NCI-H1417 (cell line): ENCODE results near the gene STK32B.

Experiments used
- DNase-seq, 3 experiments: peaks; one replicate each; lab custom pipeline; 2025; lab: John Stamatoyannopoulos, UW

The STK32B gene

DNA sequence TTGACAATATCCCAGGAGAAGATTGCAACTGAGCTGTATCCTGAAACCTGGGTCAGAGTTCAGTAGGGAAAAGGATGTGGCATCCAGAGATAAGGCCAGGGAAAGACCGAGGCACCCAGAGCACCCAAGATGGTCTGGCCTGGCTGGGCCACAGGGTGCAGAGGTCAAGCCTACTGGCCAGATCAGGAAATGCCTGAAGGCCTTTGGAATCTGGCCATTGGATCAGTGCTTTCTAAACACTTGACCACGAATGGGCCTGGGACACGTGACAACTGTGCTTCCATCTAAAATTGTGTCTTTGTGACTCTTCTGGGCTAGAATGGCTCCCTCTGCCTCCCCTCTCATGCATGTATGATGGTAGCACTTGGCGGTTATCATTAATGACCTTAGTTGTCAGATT, 340.2 kb downstream of the STK32B start:
- no peak for DNase-seq

DNA sequence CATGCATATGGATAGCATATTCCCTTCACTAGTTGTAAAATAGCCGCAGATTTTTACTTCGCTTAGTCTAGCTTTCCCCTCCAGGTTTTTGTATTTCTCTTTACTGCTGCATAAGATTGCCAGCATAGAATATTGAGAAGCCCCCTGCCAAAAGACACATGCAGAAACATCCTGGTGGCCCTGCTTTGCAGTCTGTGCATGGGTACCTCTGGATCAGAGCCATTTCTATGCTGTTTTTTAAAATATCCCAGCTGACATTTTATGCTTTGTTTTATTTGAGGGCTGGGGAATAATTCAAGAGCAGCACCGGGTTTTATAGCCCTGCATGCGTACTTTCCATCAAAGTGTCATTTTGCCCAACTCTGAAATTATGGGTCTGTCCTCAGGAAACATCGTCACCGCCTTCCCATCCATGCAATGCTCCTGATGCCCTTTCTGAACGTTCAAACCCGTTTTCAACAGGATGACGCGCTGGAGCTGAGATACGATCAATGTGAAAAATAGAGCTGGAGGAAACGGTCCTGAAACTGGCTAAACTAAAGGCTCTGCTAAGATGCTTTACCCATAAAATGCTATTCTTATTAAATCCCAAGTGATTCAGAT, 342.7 kb downstream of the STK32B start:
- DNase-seq = no peak

DNA sequence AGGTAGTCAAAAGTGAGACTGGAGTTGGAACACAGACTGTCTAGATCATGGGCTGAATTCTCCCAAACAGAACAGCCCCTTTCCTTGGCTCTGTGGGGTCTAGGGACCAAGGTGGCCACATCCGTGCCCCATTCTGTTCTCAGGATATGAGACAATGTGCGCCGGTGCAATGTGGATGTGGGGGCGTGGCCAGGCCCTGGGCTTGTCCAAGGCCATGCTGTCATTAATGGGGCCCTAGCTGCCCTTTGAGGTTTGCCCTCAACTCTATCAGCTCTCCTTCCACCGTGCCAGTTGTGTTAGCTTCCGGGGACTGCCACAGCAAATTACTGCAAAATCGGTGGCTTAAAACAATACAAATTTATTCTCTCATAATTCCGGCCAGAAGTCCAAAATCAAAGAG, 344.5 kb downstream of the STK32B start:
- no peak for DNase-seq

DNA sequence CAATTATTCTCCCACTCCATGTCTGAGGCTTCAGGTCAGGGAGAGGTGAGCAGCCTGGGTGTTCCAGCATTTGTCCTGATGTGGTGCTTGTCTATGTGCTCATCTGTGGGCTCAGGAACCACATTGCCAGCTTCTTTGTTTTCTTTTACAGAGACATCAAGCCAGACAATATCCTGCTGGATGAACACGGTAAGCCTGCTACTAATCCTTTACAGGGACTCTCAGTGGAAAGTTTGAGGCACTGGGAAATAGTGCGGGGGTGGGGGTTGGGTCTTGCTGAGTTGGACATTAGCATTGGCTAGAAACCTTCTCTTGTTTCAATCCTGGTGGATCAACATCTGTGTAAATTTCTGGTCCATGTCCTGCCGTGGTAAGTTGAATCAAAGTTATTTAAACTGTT, 346.8 kb downstream of the STK32B start:
- peak in 1 of 3 experiments; percentile 4 for DNase-seq

DNA sequence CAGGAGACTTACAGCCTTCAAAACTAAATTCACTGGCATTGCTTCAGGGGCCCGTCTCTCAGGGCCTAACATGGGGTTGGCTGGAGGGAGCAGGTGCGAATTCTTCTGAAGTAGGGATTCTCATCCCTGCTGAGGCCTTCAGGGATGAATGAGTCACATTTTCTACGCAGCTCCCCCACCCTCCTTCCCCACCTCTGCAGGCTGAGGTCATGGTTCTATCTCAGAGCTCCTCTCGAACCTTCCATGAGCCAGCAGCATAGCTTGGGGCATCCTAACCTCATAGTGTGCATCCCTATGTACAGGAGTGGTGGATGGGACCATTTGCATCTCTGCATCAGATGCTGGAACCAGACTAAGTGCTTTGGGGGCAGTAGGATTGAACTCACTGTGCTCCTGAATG, 347.8 kb downstream of the STK32B start:
- DNase-seq = no peak

DNA sequence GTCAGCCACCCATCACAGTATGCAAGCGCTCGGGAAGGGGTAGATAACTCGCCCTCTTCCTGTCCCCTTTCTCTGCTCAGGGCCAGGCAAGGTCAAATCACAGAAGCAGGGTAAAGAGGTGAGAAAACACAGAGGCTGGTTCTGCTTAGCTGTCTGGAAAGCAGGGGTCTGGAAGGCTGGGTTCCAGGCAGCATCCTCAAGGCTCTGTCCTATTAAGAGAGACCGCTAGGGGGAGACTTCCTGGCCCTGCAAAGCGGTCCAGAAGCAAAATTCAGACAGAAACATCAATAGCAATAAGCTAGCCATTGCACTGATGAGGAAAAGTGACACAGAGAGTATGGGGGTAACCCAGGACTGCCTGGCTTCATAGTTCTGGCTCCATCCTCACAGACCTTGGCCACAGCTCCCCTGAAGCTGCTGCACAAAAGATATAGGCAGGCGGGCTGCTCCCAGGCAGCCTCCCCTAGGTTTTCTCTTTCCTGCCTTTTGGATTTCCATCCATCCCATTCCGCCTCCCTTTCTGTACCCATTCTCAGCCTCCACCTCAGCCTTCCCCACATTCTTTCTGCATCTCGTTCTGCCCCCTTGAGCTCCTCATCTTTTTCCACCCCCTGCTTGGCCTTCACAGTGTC, 348.6 kb downstream of the STK32B start:
- DNase-seq = peak in 1 of 3 experiments; percentile 49

DNA sequence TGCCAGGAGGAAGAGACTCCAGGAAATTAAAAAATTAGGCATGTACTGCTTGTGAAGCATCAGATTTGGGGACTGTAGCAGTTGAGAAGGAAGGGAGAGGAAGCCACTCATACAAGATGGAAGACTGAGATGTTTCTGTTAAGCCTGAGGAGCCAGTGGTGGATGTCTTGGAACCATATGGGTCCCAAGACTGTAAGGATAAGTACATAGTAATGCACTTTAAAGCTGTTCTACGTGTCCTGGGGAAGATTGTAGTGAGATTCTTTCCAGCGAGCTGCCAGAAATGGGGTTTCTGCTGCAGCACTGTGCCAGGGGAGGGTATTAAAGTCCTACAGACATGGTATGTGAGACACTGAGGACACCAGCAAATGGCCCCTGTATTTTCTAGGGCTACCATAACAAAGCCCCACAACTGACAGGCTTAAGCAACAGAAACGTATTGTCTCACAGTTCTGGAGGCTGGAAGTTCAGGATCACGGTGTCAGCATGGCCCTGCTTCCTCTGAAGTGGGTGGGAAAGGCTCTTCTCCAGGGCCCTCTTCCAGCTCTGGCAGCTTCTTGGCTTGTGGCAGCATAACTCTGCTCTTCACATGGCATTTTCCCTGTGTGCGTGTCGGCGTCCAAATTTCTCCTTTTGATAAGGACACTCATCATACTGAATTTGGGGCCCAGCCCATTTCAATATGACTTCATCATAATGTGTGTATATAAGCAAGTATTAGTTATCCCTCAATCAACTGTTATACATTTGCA, 352.6 kb downstream of the STK32B start:
- no peak for DNase-seq

DNA sequence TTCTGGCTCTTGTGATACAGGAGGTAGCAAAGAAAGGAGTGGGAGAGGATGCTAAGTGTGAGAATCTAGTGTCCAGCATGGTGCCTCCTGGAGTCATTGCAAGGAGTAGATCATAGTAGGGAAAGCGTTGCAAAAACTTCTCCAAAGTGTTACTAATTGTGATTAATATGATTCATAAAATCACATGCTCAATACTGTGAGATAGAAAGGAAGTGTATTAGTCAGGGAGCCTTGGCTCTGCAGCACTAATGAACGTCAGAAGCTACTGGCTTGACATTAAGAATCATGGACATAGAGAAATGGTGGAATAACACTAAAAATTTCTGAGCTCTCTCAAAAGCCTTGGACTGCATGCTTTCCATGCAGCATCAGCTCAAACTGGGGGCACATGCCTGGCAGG, 358.0 kb downstream of the STK32B start:
- DNase-seq = no peak

DNA sequence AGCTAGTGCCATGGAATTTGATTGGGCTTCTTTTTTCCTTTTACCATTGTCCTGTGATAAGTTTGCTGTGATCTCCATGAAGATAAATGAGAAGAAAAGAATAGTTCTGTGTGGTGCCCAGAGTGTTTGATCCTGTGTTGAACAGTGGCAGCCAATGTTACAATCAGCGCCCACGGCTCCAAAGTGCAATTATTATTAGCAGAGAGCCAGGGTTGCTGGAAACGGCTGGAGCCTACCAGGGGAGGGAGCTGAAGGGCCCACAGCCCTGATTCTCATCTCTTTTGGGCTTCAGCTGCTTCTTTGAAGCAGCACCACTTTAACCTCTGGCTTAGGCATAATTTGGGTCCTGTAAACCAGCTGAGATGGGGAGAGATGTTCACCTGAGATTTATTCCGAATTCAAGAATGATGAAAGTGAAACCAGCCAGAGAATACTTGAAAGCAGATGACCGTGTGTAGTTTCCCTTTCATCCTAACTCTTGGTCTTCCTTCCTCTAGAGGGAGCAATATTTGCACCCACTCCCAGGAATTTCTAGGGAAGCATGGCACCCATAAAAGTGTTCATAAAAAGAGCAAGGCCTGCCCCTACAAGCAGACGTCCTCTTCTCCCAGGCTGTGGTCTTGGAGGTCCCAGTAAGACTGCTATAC, 358.8 kb downstream of the STK32B start:
- no peak for DNase-seq

DNA sequence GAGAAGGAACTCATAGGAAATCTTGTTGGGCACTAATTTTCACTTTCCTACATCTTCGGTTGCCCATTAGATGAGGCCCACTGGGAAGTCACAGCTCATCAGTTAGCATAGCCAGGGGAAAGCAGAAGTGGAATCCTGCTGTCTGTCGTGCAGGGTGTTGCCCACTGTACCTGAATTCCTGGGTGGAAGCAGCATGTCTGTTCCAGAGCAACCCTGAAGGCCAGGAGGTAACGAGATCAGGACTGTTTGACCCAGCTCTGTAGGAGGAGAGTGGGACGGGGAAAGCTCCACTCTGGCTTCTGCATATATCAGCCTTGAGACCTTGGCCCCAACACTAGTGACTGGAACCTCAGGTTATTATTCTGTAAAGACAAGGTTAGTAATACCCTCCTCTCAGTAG, 361.0 kb downstream of the STK32B start:
- no peak for DNase-seq

DNA sequence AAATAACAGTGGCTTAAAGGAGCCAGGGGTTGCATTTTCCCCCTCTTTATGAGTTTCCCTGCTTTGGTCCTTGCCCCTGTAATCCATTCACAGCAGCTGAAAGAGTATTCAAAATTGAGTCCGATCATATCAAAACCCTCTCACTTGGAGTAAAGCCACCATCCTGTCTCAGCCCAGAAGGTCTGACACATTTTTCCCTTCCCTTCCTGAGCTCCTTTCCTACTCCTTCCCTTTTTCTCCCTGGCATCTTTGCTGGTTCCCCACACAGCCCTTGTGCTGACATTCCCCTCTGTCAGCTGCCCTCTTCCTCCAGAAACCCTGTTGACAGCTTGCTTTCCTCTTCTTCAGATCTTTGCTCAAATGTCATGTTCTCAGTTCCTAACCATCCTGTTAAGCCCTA, 361.5 kb downstream of the STK32B start:
- DNase-seq = no peak

DNA sequence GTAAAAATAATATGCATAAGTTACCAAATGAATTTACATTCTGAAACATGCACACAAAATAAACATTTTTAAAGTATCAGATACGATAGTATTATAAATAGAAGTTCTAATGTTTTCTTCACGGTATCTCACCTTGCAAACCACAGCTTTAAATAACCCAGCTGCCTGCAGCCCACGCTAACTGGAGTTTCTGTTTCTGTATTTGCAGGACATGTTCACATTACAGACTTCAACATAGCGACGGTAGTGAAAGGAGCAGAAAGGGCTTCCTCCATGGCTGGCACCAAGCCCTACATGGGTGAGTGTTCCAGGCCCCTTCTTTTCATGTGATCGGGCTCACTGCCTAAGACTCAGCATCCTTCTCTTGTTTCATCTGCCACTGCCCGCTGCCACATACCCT, 365.4 kb downstream of the STK32B start:
- DNase-seq = no peak

DNA sequence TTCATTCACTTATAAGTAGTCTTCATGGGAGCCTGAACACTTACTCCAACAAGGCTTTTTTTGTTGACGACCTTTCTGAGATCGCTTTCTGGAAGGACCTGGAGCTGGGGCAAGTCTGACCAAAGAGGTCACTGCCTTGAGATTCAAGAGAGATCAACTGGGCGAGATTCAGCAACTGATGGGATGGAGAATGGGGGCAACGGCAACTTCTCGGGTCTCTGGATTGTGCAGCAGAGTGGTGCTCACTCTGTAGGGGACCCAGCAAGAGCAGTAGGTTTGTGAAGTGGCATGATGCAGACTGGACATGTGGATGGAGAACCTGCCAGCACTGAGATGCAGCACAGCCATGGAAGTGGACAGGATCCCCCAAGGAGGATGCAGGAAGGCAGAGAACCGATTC, 369.0 kb downstream of the STK32B start:
- no peak for DNase-seq

DNA sequence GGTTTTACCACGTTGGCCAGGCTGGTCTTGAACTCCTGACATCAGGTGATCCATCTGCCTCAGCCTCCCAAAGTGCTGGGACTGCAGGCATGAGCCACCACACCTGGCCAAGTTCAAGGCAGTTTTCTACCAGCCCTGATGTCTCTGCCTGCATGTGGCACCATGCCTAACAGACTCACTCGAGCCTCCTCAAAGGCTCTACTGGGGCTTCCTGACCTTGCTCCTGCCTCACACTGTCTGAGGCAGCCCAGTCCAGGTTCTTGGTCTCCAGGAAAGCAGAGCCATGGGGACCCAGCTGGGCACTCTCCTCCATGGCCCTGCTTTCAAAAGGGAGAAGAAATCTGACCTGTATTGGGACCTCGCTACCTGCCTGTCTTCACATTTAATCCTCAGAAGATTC, 370.1 kb downstream of the STK32B start:
- no peak for DNase-seq

DNA sequence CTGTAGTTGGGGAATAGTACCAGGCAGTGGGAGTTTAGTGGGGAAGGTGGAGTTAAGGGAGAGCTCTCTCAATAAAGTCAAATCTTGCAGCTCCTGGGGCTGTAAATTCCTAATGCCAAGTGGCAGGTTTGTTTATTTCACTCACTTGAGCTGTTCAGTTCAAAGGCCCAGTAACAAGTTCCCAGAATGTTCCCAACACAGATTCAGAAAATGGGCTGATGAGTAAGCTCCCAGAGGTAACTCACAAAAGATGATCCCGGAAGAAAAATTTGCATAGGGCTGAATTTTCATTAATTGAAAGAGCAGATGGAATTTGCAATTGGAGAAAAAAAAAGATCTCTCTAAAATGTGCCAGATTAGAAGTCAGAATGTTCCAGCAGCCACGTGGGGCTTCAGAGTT, 370.9 kb downstream of the STK32B start:
- DNase-seq = no peak

DNA sequence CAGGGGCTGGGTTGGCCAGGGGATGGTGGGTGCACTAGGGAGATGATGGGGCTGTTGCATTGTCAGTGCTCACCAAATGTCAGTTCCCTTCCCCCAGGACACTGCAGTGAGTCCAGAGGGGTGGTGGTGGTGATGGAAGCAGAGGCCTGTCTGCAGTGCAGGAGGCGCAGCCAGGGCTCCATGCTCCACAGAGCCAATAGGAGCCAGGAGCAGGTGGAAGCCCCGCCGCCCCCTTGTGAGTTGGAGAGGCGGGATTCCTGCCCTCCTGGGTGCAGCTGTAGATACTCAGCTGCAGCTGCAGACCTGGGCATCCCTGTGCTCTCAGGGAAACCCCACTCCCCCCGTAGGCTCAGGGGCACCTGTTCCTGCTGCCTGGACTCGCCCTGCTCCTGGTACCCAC, 372.4 kb downstream of the STK32B start:
- no peak for DNase-seq

DNA sequence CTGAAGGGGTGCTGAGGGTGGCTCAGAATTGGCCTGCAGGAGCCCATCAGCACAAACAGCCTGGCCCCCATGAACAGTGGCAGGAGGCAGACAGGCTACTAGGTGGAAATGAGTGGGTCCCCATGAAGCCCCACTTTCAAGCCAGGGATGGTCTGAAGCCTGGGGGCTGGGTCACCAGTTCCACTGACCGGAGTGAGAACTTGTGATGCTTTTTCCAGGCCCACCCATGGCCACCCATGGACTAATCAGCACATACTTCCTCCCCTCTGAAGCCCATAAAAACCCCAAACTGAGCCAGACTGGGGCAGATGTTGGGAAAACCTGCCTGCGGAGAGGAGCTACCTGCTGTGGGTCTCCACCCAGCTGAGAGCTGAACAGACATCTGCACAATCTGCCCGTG, 372.9 kb downstream of the STK32B start:
- no peak for DNase-seq

DNA sequence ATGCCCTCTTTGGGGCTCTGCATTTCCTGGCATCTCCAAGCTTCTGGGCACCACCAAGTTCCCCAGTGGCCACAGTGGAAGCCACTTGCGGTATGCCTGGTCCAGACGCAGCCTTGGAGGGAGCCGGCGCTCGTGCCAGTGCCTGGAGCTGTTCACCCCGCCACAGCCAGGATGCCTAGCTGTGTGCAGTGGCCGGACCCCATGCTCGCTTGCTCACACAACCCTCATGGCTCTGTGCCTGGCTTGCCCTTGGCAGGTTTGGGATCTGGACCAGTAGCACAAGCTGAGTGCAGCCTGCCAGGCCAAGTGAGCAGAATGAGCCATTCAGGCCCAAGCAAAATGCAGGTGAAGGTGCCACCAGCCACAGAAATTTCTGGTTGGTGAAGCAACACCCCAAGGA, 373.6 kb downstream of the STK32B start:
- DNase-seq = no peak

DNA sequence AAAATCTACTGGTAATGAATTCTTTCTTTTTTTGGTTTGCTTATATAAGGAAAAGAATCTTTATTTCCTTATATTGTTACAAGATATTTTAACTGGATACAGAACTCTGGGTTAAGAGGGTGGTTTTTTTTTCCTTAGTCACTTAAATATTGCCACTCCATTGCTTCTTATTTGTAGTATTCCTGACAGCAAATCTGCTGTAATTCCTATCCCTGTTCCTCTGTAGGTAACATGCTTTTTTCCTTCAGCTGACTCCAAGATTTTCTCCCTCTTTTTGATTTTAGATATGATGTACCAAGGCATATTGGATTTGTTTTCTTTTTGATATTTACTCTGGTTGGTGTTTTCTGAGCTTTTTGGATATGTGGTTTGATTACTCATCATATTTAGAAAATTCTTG, 378.5 kb downstream of the STK32B start:
- no peak for DNase-seq

DNA sequence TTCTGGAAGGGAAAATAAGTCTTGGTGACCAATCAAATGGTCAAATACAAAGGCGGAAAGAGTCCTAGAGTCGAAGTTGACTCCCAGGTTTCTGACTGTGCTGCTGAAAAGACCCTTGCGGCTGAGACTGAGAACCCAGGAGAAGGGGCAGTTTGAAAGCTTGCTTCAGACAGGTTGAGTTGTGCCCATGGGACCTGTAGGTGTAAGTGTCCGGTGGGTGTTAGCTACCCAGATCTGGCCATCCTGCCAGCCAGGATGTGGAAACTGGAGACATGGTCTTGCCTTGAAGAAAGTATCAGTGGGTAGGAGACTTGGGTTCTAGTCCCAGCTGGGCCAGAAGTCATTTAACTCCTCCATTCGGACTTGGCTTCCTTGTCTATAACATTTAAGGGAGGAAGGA, 381.9 kb downstream of the STK32B start:
- DNase-seq = no peak

DNA sequence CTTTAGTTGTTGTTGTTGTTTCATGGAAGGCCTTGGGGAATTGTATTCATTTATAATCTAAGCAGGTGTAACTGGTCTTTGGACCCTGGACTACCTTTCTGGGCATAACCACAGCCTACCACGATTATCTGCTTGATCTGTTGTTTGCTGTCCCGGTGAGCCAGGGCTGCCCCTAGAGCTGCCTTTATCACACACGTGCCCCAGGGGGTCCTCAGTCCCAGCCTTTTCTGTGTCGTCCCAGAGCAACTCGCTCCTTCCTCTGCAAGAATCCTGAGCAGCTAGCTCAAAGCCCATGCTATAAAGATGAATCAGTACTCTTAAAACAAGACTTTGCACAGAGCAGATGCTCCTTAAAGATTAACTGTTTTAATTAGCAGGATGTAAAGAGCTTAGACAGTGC, 383.9 kb downstream of the STK32B start:
- DNase-seq = no peak

DNA sequence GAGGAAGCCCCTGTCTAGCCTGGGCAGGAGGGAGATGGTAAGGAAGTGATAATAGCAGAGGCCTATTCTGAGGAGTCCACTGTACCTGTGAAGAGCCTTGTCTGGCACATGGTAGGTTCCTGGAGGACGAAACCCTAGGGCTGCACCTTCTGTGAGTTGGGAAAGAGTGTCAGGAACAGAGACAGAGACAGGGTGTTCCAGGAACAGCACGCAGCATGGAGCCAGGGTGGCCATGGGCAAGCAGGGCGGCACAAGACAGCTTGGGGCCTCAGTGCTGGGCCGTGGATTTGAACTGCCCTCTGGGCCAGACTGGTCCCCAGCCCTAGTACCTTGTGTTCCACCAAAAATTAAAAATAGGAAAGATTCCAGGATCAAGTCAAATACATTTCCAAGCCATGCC, 384.5 kb downstream of the STK32B start:
- no peak for DNase-seq
